ENCODE results near the gene NGDN.
"Not testable (repeated sequence)": the region's sequence is repeated elsewhere in the genome, so short reads cannot be mapped to it uniquely, and the experiment has no call there.

NGDN gene

DNA sequence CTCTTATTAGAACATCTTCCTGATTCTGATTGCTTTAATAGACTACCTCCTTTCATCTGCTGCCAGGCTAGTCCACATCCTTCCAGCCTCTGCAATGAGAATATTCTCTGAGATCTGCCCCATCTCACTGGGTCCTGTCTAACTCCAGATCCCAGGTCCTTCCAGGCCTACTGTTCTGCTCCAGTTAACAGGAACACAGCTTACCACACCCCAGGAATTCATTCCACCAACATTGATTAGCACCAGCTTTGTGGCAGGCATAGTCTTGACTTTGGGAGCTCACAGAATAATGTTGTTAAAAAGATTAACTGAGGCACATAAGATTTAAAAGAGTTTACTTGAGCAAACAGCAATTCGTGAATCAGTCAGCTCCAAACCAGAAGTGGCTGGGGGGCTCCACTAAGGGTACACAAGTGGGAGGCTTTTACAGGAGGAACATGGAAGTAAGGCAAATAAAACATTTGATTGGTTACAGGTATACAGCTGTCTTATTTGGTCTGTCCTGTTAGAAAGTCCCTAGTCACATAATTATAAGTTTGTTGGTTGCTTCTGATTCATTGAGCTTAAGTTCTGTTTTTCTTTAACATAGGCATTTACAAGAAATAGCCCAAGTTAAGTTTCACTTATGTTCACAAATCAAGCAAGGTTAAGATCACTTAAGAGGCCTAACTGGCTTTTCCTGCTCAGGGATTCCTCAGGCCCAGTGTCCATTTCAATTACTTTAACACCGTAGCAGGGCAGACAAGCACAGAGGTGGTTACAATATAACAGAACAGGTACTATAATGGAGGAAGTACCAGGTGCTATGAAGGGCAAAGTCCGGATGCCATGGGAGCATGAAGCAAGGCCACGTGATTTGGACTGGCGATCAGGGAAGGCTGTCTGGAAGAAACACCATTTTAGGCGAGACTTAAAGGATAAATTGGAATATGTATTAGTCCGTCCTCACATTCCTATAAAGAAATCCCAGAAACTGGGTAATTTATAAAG lies 21.8 kb upstream of the NGDN start:
- Mint-ChIP-seq H3K4me1 (ENCODE audit: low read depth) (no peaks in the 10 kb centered on the region), H3K27ac (peak overlapping the region; percentile 86), H3K9me3 (no peaks in the 10 kb centered on the region), H3K27me3 (peaks cover 18% of the 10 kb centered on the region), H3K36me3 (ENCODE audit: low read depth) (no peaks in the 10 kb centered on the region), H3K4me3 (peak overlapping the region; percentile 12)

- Mint-ChIP-seq H3K27ac (no peak overlapping the region), H3K27me3 (peaks cover 26% of the 10 kb centered on the region), H3K36me3 (ENCODE audit: low read depth) (no peaks in the 10 kb centered on the region), H3K4me1 (ENCODE audit: low read depth) (no peaks in the 10 kb centered on the region), H3K9me3 (no peaks in the 10 kb centered on the region), H3K4me3 (no peak overlapping the region)
Measured at GRCh38 chr14:23449314-23449713, 20.2 kb upstream of the NGDN start.

GRCh38 chr14:23450379-23450778 lies 19.1 kb upstream of the NGDN start:
- Mint-ChIP-seq H3K36me3 (ENCODE audit: low read depth) (no peaks in the 10 kb centered on the region), H3K27me3 (peaks cover 33% of the 10 kb centered on the region)

GRCh38 chr14:23452237-23452636 lies 17.3 kb upstream of the NGDN start:
- Mint-ChIP-seq H3K27me3 (peaks cover 37% of the 10 kb centered on the region), H3K9me3 (no peaks in the 10 kb centered on the region), H3K4me3 (no peak overlapping the region), H3K4me1 (ENCODE audit: low read depth) (no peaks in the 10 kb centered on the region), H3K27ac (no peak overlapping the region), H3K36me3 (ENCODE audit: low read depth) (no peaks in the 10 kb centered on the region)

More at GRCh38 chr14:23450379-23450778, 19.1 kb upstream of the NGDN start:
- H3K27ac Mint-ChIP-seq, result no peak overlapping the region
- no peak overlapping the region for H3K4me3 Mint-ChIP-seq
- H3K9me3 Mint-ChIP-seq, result no peaks in the 10 kb centered on the region
- no peaks in the 10 kb centered on the region for H3K4me1 Mint-ChIP-seq (ENCODE audit: low read depth)

GRCh38 chr14:23454445-23454856 lies 15.1 kb upstream of the NGDN start:
- H3K27me3 Mint-ChIP-seq, result peaks cover 40% of the 10 kb centered on the region
- H3K4me3 Mint-ChIP-seq, result no peak overlapping the region
- no peaks in the 10 kb centered on the region for H3K4me1 Mint-ChIP-seq (ENCODE audit: low read depth)
- no peaks in the 10 kb centered on the region for H3K36me3 Mint-ChIP-seq (ENCODE audit: low read depth)
- H3K9me3 Mint-ChIP-seq, result no peaks in the 10 kb centered on the region
- no peak overlapping the region for H3K27ac Mint-ChIP-seq

DNA sequence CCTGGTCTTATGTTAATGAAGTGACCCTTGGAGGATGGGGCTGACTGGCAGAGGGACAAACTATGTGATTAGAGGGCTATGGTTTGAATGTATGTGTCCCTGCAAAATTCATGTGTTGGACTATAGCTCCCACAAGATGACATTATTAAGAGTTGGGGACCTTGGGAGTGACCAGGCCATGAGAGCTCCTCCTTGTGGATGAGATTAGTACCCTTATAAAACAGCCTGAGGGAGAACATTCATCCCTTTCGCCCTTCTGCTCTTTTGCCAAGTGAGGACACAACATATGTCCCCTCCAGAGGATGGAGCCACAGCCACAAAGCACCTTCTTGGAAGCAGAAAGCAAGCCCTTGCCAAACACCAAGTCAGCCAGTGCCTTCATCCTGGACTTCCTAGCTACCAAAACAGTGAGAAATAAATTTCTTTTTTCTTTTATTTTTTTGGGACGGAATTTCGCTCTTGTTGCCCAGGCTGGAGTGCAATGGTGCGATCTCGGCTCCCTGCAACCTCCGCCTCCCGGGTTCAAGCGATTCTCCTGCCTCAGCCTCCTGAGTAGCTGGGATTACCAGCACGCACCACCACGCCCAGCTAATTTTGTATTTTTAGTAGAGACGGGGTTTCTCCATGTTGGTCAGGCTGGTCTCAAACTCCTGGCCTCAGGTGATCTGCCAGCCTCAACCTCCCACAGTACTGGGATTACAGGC lies 12.5 kb upstream of the NGDN start:
- H3K27ac Mint-ChIP-seq; H3K9me3 Mint-ChIP-seq; H3K4me3 Mint-ChIP-seq; H3K36me3 Mint-ChIP-seq (ENCODE audit: low read depth); H3K4me1 Mint-ChIP-seq (ENCODE audit: low read depth): not testable (repeated sequence)
- H3K27me3 Mint-ChIP-seq, result peaks cover 42% of the 10 kb centered on the region

DNA sequence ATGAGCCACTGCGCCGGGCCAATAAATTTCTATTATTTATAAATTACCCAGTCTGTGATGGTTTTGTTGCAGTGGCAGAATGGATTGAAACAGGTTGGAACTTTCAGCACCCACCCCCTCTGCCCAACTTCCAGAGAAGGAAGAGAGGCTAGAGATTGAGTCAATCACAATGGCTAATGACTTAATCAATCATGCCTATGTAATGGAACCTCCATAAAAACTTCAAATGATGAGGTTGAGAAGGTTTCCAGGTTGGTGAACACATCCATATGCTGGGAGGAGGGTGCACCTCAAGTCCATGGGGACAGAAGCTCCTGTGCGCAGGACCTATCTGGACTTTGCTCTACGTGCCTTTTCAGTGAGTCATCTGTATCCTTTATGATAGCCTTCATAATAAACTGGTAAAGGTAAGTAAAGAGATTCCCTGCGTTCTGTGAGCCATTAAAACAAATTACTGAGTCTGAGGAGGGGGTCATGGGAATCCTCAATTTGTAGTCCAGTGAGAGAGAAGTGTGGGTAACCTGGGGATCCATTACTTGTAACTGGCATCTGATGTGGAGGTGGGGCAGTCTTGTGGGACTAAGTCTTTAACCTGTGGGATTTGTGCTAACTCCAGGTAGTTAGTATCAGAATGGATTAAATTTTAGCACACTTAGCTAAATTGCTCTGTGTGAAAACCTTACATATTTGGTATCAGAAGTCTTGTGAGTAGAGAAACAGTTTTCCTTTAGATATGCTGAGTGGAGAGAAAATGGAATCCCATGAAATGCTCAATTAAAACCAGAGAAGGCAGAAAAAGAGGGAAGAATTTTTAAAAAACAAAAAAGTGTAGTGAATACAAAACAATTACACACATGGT lies 11.7 kb upstream of the NGDN start:
- Mint-ChIP-seq H3K27me3 (peaks cover 43% of the 10 kb centered on the region), H3K4me3 (no peak overlapping the region)

DNA sequence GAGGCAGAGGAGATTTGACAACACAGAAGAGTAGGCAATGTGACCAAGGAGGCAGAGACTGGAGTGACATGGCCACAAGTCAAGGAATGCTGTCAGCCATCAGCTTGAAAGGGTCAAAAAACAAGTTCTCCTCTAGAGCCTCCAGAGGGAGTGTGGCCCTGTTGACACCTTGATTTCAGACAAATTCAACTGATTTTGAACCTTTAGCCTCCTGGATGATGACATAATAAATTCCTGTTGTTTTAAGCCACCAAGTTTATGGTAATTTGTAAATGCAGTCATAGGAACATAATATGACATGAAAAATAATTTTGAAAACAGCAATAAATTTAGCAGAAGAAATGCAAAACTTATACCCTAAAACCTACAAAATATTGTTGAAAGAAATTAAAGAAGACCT lies 8.5 kb upstream of the NGDN start:
- no peaks in the 10 kb centered on the region for H3K9me3 Mint-ChIP-seq
- H3K27ac Mint-ChIP-seq, result no peak overlapping the region
- H3K4me1 Mint-ChIP-seq (ENCODE audit: low read depth), result no peaks in the 10 kb centered on the region
- H3K36me3 Mint-ChIP-seq (ENCODE audit: low read depth), result no peaks in the 10 kb centered on the region
- H3K4me3 Mint-ChIP-seq, result no peak overlapping the region
- H3K27me3 Mint-ChIP-seq, result peaks cover 29% of the 10 kb centered on the region

More for the DNA sequence above, 11.7 kb upstream of the NGDN start:
- H3K36me3 Mint-ChIP-seq (ENCODE audit: low read depth), result no peaks in the 10 kb centered on the region
- no peaks in the 10 kb centered on the region for H3K9me3 Mint-ChIP-seq
- no peaks in the 10 kb centered on the region for H3K4me1 Mint-ChIP-seq (ENCODE audit: low read depth)
- no peak overlapping the region for H3K27ac Mint-ChIP-seq

DNA sequence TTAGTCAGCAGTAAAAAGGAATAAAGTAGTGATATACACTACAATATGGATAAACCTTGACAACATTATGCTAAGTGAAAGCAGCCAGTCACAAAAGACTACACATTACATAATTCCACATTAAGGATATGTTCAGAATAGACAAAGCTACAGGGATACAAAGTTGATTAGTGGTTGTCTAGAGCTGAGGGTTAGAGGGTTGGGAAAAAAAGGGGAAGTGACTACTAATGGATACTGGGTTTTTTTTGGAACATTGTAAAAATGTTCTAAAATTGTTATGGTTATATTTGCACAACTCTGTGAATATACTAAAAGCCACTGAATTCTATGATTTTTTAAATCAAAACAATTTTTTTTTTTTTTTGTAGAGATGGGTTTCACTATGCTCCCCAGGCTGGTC lies 4.8 kb upstream of the NGDN start:
- Mint-ChIP-seq H3K27me3 (peaks cover 16% of the 10 kb centered on the region), H3K27ac (no peak overlapping the region), H3K9me3 (no peaks in the 10 kb centered on the region), H3K36me3 (ENCODE audit: low read depth) (no peaks in the 10 kb centered on the region), H3K4me3 (no peak overlapping the region), H3K4me1 (ENCODE audit: low read depth) (no peaks in the 10 kb centered on the region)

GRCh38 chr14:23465261-23465660 lies 4.2 kb upstream of the NGDN start:
- Mint-ChIP-seq H3K27ac (no peak overlapping the region), H3K4me1 (ENCODE audit: low read depth) (no peaks in the 10 kb centered on the region), H3K36me3 (ENCODE audit: low read depth) (no peaks in the 10 kb centered on the region), H3K27me3 (peaks cover 12% of the 10 kb centered on the region), H3K4me3 (no peak overlapping the region), H3K9me3 (no peaks in the 10 kb centered on the region)

- Mint-ChIP-seq H3K27me3 (no peaks in the 10 kb centered on the region), H3K36me3 (ENCODE audit: low read depth) (peaks cover 26% of the 10 kb centered on the region), H3K4me1 (ENCODE audit: low read depth) (no peaks in the 10 kb centered on the region), H3K9me3 (no peaks in the 10 kb centered on the region), H3K4me3 (no peak overlapping the region), H3K27ac (no peak overlapping the region)
Measured at GRCh38 chr14:23468704-23469126, 788 bp upstream of the NGDN start.

DNA sequence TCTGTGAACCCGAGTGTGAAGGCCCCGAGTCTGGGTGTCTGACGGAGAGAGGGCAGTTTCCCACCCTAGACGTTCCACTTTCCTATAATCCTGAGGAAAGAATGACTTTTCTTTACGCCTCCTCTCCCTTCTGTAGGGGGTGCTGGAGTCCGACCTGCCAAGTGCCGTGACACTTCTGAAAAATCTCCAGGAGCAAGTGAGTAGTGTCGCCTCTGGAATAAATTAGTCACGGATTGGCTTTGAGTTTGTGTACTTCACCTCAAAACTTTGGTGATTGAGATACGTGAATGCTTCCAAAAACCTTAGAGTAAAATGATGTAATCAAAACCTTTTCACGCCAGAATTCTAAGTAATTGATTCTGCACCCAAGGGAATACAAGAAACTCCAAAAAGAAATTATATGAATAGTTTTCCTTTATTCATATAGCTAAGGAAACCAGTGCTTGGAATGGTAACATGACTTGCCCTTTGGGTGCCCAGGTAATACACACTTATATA lies 452 bp downstream of the NGDN start:
- Mint-ChIP-seq H3K27ac (no peak overlapping the region), H3K27me3 (no peaks in the 10 kb centered on the region), H3K4me3 (no peak overlapping the region)

GRCh38 chr14:23470947-23471346 lies 1.4 kb downstream of the NGDN start:
- no peak overlapping the region for H3K27ac Mint-ChIP-seq

More for the DNA sequence above, 452 bp downstream of the NGDN start:
- Mint-ChIP-seq H3K9me3 (no peaks in the 10 kb centered on the region), H3K4me1 (ENCODE audit: low read depth) (no peaks in the 10 kb centered on the region), H3K36me3 (ENCODE audit: low read depth) (peaks cover 38% of the 10 kb centered on the region)

GRCh38 chr14:23478109-23478759 lies 8.7 kb downstream of the NGDN start:
- Mint-ChIP-seq H3K36me3 (ENCODE audit: low read depth) (peaks cover 64% of the 10 kb centered on the region), H3K4me1 (ENCODE audit: low read depth) (peaks cover 3% of the 10 kb centered on the region), H3K27ac (no peak overlapping the region), H3K27me3 (no peaks in the 10 kb centered on the region), H3K9me3 (no peaks in the 10 kb centered on the region), H3K4me3 (no peak overlapping the region)

More at GRCh38 chr14:23470947-23471346, 1.4 kb downstream of the NGDN start:
- Mint-ChIP-seq H3K27me3 (no peaks in the 10 kb centered on the region), H3K4me3 (no peak overlapping the region), H3K4me1 (ENCODE audit: low read depth) (no peaks in the 10 kb centered on the region), H3K9me3 (no peaks in the 10 kb centered on the region), H3K36me3 (ENCODE audit: low read depth) (peaks cover 47% of the 10 kb centered on the region)
